ENCODE results near the gene RNF180. TPM values are rescaled to one million over a fixed set of nuclear protein-coding genes. Genes with fewer than 3 reads are reported as not detected.

RNF180 gene
- total RNA-seq, 1 experiment from 2014 or later = 7.8 TPM

DNA sequence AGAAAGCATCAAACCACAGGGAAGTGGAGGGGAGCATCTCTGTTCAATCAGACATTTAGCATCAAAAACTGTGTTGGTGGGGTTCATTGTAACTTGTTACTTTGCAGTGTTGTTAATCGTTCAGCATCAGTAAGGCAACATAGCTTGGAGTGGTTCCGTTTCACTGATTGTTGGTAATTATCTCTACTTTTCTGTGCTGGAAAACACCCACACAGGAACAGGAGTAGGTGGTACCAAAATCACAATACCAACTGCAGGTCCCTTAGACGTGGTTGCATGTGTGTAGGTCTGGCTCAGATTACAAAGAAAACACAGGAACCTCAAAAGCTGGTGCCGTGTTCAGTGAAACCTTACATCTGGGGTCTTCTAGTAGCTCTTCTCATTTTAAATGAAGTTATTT, 146.8 kb downstream of the RNF180 start:
- in situ Hi-C loops (cut with HindIII; ENCODE audit: low pct_unique_long_range_greater_than_20kb, low sequenced_read_pairs) = no loop called here
- Histone ChIP-seq H3K27me3 (ENCODE audit: control insufficient read depth, insufficient read depth, low read length) (no peaks in the 10 kb centered on the region), H3K36me3 (ENCODE audit: control insufficient read depth, insufficient read depth, low read length) (no peaks in the 10 kb centered on the region), H3K4me3 (ENCODE audit: low read depth in 2 of 2, low read length in 2 of 2) (no peak overlapping the region), H3K9me3 (ENCODE audit: control insufficient read depth, insufficient read depth, low read depth, low read length) (no peaks in the 10 kb centered on the region), H3K27ac (ENCODE audit: low read length) (no peak overlapping the region), H3K4me1 (ENCODE audit: control insufficient read depth, insufficient read depth, low read length) (no peaks in the 10 kb centered on the region)
- intact Hi-C loops (cut with micrococcal nuclease; ENCODE audit: unreplicated experiment) = no loop called here
- TF ChIP-seq SIN3A (IDR thresholded peaks at IDR 0.05; ENCODE audit: borderline replicate concordance, insufficient read depth, low read depth, low read length) = no peak
- TF ChIP-seq CTCF (IDR thresholded peaks at IDR 0.05) = no peak
- TF ChIP-seq TCF7L2 (IDR thresholded peaks at IDR 0.05; ENCODE audit: low read depth, low read length) = no peak
- no peak for TF ChIP-seq REST (IDR thresholded peaks at IDR 0.05; ENCODE audit: insufficient read depth in 1 of 2, low read depth in 2 of 2, low read length in 1 of 2)
- no peak for TF ChIP-seq POLR2AphosphoS5 (IDR thresholded peaks at IDR 0.05; ENCODE audit: low read depth, low read length)
- ATAC-seq = no peak
- POLR2A ChIA-PET = no interaction called here
- no peak for DNase-seq (ENCODE audit: low read depth, low spot score)
- BruUV-seq (replicated peaks) = no TSS peak
- CTCF ChIA-PET = no interaction called here

DNA sequence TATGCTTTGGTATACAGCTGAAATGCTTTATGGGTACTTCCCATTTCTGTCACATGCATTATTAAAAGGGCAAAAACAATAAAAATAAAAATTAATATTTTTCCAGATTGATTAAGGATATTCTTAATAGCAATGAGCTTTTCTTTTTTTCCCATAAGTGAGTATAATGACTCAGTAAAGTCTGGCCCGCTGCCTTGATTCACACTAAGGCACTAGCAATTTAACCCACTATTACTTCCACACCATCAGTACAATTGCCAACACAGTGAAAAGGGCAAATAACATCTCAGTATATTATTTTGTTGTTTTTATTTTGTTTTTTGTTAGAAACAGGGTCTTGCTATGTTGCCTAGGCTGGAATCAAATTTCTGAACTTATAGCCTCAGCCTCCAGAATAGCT, 150.1 kb downstream of the RNF180 start:
- DNase-seq (ENCODE audit: low read depth, low spot score) = no peak
- CTCF ChIA-PET = no interaction called here
- POLR2A ChIA-PET = interaction anchor here (0.7 kb wide), 1 partner anchor 1035 kb away, joined by 16 read pairs; no protein-coding TSS in a partner anchor

More for the DNA sequence above, 150.1 kb downstream of the RNF180 start:
- TF ChIP-seq POLR2AphosphoS5 (IDR thresholded peaks at IDR 0.05; ENCODE audit: low read depth, low read length) = no peak
- no peak for TF ChIP-seq SIN3A (IDR thresholded peaks at IDR 0.05; ENCODE audit: borderline replicate concordance, insufficient read depth, low read depth, low read length)
- TF ChIP-seq REST (IDR thresholded peaks at IDR 0.05; ENCODE audit: insufficient read depth in 1 of 2, low read depth in 2 of 2, low read length in 1 of 2) = no peak
- no peak for TF ChIP-seq CTCF (IDR thresholded peaks at IDR 0.05)
- TF ChIP-seq TCF7L2 (IDR thresholded peaks at IDR 0.05; ENCODE audit: low read depth, low read length) = no peak
- Histone ChIP-seq H3K27ac (ENCODE audit: low read length) (no peak overlapping the region), H3K4me3 (ENCODE audit: low read depth in 2 of 2, low read length in 2 of 2) (no peak overlapping the region), H3K4me1 (ENCODE audit: control insufficient read depth, insufficient read depth, low read length) (no peaks in the 10 kb centered on the region), H3K9me3 (ENCODE audit: control insufficient read depth, insufficient read depth, low read depth, low read length) (no peaks in the 10 kb centered on the region), H3K36me3 (ENCODE audit: control insufficient read depth, insufficient read depth, low read length) (no peaks in the 10 kb centered on the region), H3K27me3 (ENCODE audit: control insufficient read depth, insufficient read depth, low read length) (no peaks in the 10 kb centered on the region)
- no TSS peak for BruUV-seq (replicated peaks)
- in situ Hi-C loops (cut with HindIII; ENCODE audit: low pct_unique_long_range_greater_than_20kb, low sequenced_read_pairs) = no loop called here
- ATAC-seq = no peak
- intact Hi-C loops (cut with micrococcal nuclease; ENCODE audit: unreplicated experiment) = no loop called here

Measured in Panc1 (cell line).